Activated naive CD8-positive, alpha-beta T cell treated with anti-CD3 and anti-CD28 coated beads for 36 hours (primary cell): ENCODE measurements around the gene PC. TPM values are rescaled to one million over a fixed set of nuclear protein-coding genes. Genes with fewer than 3 reads are reported as not detected.
"Not testable (repeated sequence)": the region's sequence is repeated elsewhere in the genome, so short reads cannot be mapped to it uniquely, and the experiment has no call there.

Source experiments
- DNase-seq: peaks from one replicate; pipeline ENCODE4 v3.0.0; 2021
- H3K27ac Mint-ChIP-seq: one replicate; pipeline ENCODE4 v1.8.0; 2022; ENCODE audit warnings: mild to moderate bottlenecking, moderate library complexity, mixed read lengths
- H3K27me3 Mint-ChIP-seq: one replicate; pipeline ENCODE4 v1.8.0; 2022; ENCODE audit warnings: mild to moderate bottlenecking, mixed read lengths
- H3K36me3 Mint-ChIP-seq: one replicate; pipeline ENCODE4 v1.8.0; 2021; ENCODE audit warnings: mild to moderate bottlenecking, mixed read lengths
- H3K4me1 Mint-ChIP-seq: one replicate; pipeline ENCODE4 v1.8.0; 2021; ENCODE audit warnings: mixed read lengths
- H3K4me3 Mint-ChIP-seq: one replicate; pipeline ENCODE4 v1.8.0; 2022; ENCODE audit warnings: mild to moderate bottlenecking, moderate library complexity, mixed read lengths
- H3K9me3 Mint-ChIP-seq: one replicate; pipeline ENCODE4 v1.8.0; 2022; ENCODE audit warnings: mixed read lengths
- total RNA-seq, 2 experiments: library from RNA; stranded (reverse); gene quantifications; one replicate each; pipeline ENCODE4 v1.2.3, GENCODE V29; 2021

PC gene
- total RNA-seq, 2 experiments from 2014 or later: 8.1 TPM

- not testable (repeated sequence) for H3K36me3 Mint-ChIP-seq, H3K9me3 Mint-ChIP-seq, H3K27ac Mint-ChIP-seq, H3K4me3 Mint-ChIP-seq, H3K4me1 Mint-ChIP-seq, DNase-seq, H3K27me3 Mint-ChIP-seq
Measured at GRCh38 chr11:66799815-66800214, 158.4 kb downstream of the PC start.

Other genes with a start within 250 kb of the PC start
- 1 to 10 TPM; 1.4 to 1.7 TPM for gene SPTBN2, start 229.2 kb downstream of the PC start, total RNA-seq
- gene RCE1, start 114.9 kb downstream of the PC start, total RNA-seq: 10 to 100 TPM; 26.8 to 31.1 TPM
- 10 to 100 TPM; 36.3 to 37.8 TPM for gene LRFN4, start 101.3 kb downstream of the PC start, total RNA-seq
- gene C11orf86, start 16.9 kb upstream of the PC start, total RNA-seq: not detected
- not detected for gene SYT12, start 64.8 kb upstream of the PC start, total RNA-seq
- gene RHOD, start 98.5 kb upstream of the PC start, total RNA-seq: under 1 TPM; 0.50 to 0.78 TPM
- gene KDM2A, start 160.9 kb upstream of the PC start, total RNA-seq: 10 to 100 TPM; 77.4 to 80.9 TPM